Right ventricle myocardium superior (tissue), 1 donor: Measurements from ENCODE around the gene TTC21B. TPM values are rescaled to one million over a fixed set of nuclear protein-coding genes. Genes with fewer than 3 reads are reported as not detected.
A peak's percentile ranks its signal among the peaks of the same experiment; 100 is the strongest.
"Not testable (repeated sequence)": the region's sequence is repeated elsewhere in the genome, so short reads cannot be mapped to it uniquely, and the experiment has no call there.

Experiments used
- ATAC-seq: fragments of 200-7000 bp; cut with Tn5 transposase; one replicate; pipeline ENCODE4 v1.9.1; 2020; ENCODE audit warnings: mild to moderate bottlenecking; ENCODE audit not compliant: poor library complexity
- DNase-seq: peaks from one replicate; pipeline ENCODE4 v3.0.0-alpha.2; 2020
- intact Hi-C: fragments of 100-400 bp; cut with DNase I; formaldehyde crosslinking; loops from one replicate; pipeline ENCODE4 v1.11.2; 2022
- long read RNA-seq: library from polyadenylated mRNA; unstranded; transcript quantifications from one replicate; pipeline ENCODE4 v2.0.0, GENCODE V29; 2021
- total RNA-seq: library from RNA; stranded (reverse); fragmentation: NEBNext Ultra II Directional; extraction: Animal tissue kit (Norgen Biotek cat#: 25700); gene quantifications from one replicate; pipeline ENCODE4 v1.2.1, GENCODE V29; 2021
- donor health status: DM: no; HTN: yes; CAD: no; lungs with severe emphysema.

Gene TTC21B
- 11.7 TPM for total RNA-seq
- long read RNA-seq, full-length matches to known transcripts = 11 of 12 reads
- long read RNA-seq, partial matches to known transcripts = 0 of 12 reads
- long read RNA-seq, other reads (novel, unspliced or antisense) = 1 of 12 reads

GRCh38 chr2:165953655-165954606, at the start of gene TTC21B:
Gene TTC21B, minus strand, starts transcription at chr2:165953776. Its CDS starts 71 bp downstream, at chr2:165953705.
- DNase-seq (peak; percentile 96), ATAC-seq (peak; percentile 100)
- intact Hi-C loops = loop anchor here (10.0 kb wide), 1 partner anchor 171 kb away; the partner anchor contains the start of gene SCN1A

- ATAC-seq = no peak
- DNase-seq = no peak
- intact Hi-C loops = no loop called here
These were observed 46.8 kb upstream of the TTC21B start for GRCh38 chr2:166000401-166000800.

DNA sequence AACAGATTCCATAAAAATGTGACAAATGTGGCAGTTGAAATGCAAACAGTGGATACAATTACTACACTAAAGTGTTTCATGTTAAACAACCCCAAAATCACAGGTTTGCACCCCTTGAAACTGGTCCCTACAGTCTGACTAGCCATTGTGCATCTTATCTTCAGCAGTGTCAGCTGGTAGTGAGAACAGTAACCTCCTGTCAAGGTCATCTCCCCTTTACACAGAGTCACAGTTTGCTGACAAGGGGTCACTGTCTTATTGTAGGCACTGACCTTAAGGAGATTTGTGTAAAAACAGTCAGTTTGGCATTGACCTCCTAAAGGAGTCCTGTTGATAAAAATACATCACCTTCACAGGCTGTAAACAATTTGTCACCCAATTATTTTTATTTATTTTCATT, 37.3 kb upstream of the TTC21B start:
- DNase-seq (no peak), ATAC-seq (no peak)
- intact Hi-C loops = no loop called here

DNA sequence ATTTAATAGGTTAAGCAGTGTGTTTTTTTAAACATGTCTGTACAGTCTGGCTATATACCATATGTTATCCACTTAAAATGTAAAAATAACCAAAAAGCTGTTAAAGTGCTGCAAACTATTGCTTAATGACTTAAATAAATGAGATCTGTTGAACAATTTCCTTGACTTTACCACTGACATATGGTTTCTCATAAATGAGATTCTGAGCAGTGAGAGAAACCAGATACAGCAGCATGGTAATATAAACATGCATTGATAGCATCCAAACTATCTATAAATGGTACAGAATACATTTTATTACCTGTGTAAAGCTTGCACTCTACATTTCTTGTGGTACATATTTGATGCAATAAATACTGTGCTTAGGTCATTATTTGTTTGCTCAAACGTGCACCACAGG, 36.3 kb upstream of the TTC21B start:
- DNase-seq (no peak), ATAC-seq (no peak)
- intact Hi-C loops = no loop called here

- intact Hi-C loops = no loop called here
These were observed 31.5 kb upstream of the TTC21B start for GRCh38 chr2:165985120-165985519.

DNA sequence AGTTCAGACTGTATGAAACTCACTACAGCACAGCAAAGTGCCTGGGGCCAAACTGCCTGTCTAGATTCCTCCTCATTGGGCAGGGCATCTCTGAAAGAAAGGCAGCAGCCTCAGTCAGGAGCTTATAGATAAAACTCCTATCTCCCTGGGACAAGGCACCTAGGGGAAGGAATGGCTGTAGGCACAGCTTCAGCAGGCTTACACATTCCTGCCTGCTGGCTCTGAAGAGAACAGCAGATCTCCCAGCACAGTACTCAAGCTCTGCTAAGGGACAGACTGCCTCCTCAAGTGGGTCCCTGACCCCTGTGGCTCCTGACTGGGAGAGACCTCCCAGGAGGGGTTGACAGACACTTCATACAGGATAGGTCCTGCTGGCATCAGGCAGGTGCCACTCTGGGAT, 18.6 kb upstream of the TTC21B start:
- ATAC-seq, DNase-seq, intact Hi-C loops: not testable (repeated sequence)

More at GRCh38 chr2:165985120-165985519, 31.5 kb upstream of the TTC21B start:
- no peak for DNase-seq
- ATAC-seq = no peak

DNA sequence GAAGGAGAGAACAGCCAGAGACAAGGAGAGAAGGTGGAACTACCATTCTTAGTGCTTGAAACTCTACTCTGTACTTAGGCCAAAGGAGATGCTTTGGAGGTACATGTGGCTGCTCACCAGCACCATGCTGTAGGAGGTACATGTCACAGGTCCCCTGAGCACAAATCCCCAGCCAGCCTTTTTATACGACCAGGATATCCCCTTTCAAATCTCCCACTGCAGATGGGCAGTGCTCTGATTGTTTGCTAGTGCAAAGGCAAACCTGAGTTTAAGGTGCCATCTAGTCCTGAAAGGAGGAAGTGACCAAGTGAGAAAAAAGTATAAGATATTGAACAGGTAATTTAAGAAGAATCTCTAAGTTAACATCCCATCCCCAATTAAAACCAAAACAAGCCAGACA, 17.1 kb upstream of the TTC21B start:
- ATAC-seq (no peak), DNase-seq (no peak)
- intact Hi-C loops = no loop called here

DNA sequence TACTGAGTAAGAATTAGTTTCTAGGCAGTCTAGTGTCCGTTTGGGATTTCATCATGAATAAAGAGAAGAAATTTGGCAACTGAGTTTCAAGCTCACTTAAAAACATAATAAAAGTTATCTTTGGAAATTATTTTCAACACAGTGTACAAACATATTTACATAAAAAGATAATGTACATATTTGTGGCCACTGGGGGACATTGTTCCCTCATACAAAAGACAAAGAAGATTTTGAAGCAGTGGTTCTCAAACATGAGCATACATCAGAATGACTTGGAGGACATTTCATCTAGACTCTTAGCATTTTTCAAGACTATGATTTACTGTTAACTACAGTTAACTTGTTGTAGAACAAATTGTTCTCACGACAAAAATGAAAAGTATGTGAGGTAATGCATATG, 15.7 kb upstream of the TTC21B start:
- DNase-seq (no peak), ATAC-seq (no peak)
- intact Hi-C loops = no loop called here

GRCh38 chr2:165967746-165968145, 14.2 kb upstream of the TTC21B start:
- ATAC-seq = no peak
- intact Hi-C loops = no loop called here
- no peak for DNase-seq

DNA sequence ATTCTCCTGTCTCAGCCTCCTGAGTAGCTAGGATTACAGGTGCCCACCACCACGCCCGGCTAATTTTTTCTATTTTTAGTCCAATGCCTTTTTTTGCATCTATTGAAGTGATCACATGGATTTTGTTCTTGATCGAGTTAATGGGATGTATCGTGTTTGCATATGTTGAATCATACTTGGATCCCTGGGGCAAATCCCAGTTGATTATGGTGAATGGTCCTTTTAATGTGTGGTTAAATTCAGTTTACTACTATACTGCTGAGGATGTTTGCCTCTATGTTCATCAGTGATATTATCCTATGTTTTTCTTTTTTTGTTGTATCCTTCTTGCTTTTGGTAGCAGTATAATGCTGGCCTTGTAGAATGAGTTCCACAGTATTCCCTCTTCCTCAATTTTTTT, 8.2 kb upstream of the TTC21B start:
- intact Hi-C loops = no loop called here
- no peak for DNase-seq
- no peak for ATAC-seq

- ATAC-seq (no peak), DNase-seq (no peak)
- intact Hi-C loops = loop anchor here (10.0 kb wide), 1 partner anchor 165 kb away; the partner anchor contains the start of gene SCN1A
These were observed 5.8 kb upstream of the TTC21B start for GRCh38 chr2:165959371-165959770.

DNA sequence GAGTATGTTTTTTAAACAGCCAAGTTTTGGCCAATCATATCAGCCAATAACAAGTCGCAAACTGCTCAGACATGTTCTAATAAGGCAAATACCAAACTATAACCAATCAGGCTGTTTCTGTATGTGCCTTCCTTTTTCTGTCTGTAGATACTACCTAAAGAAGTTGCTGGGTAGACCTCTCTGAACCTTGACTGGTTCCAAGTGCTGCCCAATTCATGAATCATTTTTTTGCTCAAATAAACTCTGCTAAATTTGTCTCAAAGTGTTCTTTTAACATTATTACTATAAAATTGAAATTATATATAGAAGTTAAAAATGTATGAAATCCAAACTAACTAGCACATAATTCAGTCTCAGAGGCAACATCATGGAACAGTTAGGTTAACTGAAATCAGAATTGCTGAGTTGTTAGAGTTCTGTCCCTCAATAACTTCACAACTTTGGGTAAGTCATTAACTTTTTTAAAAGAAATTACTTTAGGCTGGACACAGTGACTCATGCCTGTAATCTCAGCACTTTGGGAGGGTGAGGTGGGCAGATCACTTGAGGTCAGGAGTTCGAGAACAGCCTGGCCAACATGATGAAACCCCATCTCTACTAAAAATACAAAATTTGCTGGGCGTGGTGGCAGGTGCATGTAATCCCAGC, 4.9 kb upstream of the TTC21B start:
- no peak for ATAC-seq
- intact Hi-C loops = loop anchor here (10.0 kb wide), 1 partner anchor 166 kb away; the partner anchor contains the start of gene SCN1A
- DNase-seq = no peak

DNA sequence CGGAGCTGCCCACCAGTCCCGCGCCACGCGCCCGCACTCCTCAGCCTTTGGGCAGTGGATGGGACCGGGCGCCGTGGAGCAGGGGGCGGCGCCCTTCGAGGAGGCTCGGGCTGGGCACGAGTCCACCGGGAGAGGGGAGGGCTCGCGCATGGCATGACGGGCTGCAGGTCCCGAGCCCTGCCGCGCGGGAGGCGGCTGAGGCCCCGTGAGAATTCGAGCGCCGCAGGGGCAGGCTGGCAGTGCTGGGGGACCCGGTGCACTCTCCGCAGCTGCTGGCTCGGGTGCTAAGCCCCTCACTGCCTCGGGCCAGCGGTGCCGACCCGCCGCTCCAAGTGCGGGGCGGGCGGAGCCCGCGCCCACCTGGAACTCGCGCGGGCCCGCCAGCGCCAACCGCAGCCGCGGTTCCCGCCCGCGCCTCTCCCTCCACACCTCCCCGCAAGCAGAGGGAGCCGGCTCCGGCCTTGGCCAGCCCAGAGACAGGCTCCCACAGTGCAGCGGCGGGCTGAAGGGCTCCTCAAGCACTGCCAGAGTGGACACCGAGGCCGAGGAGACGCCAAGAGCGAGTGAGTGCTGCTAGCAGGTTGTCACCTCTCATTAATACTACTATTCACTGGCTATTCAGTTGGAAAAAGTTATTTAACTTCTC, 3.6 kb upstream of the TTC21B start:
- no peak for DNase-seq
- intact Hi-C loops = loop anchor here (10.0 kb wide), 1 partner anchor 168 kb away; the partner anchor contains the start of gene SCN1A
- no peak for ATAC-seq

GRCh38 chr2:165953306-165953654, 296 bp downstream of the TTC21B start:
- peak; percentile 73 for ATAC-seq
- intact Hi-C loops = loop anchor here (10.0 kb wide), 1 partner anchor 172 kb away; the partner anchor contains the start of gene SCN1A
- no peak for DNase-seq

DNA sequence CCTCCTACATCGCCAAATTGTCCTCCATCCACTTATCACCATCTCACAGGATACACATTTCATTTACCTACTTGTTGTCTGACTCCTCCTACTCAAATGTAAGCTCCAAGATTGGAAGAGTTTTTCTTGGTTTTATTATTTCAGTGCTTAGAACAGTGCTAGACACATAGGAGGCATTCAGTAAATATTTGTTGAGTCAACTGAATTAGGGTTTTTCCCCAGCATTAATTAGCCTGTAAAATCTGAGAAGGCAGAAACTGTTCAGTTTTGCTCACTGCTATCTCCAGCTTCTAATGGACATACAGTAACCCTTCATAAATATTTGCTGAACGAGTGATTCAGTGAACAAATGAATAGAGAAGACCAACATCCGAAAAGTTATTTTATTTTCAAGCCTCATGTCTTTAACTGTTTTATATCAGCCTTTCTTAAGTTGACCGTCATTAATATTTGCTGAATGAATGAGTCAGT, 800 bp downstream of the TTC21B start:
- DNase-seq (no peak), ATAC-seq (no peak)
- intact Hi-C loops = loop anchor here (10.0 kb wide), 1 partner anchor 172 kb away; the partner anchor contains the start of gene SCN1A

DNA sequence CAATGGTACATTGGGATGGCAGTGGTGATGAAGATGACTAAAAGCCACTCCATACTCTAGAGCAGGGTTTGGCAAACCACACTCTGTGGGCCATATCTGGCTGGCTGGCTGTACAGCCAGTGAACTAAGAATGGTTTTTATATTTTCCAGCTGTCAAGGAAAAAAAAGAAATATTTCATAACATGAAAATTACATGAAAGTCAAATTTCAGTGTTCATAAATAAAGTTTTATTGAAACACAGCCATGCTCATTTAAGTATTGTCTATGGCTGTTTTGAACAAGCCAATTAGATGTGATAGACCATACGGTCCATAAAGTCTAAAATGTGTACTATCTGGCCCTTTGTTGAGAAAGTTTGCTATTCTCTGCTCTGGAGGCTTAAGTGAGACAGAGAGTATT, 1.5 kb downstream of the TTC21B start:
- no peak for ATAC-seq
- DNase-seq = no peak
- intact Hi-C loops = loop anchor here (10.0 kb wide), 1 partner anchor 173 kb away; the partner anchor contains the start of gene SCN1A

DNA sequence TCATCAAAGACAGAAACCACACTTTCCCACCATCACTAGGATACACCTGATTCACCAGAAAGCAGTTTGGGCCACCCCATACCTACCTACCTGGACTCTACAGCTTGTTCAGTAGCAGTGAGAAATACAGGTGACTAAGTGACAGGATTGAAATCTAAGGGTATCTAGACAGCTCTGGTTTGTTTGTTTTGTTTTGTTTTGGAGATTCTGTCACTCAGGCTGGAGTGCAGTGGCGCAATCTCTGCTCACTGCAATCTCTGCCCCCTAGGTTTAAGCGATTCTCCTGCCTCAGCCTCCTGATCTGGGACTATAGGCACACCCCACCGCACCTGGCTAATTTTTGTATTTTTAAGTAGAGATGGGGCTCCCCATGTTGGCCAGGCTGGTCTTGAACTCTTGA, 3.1 kb downstream of the TTC21B start:
- ATAC-seq (no peak), DNase-seq (no peak)
- intact Hi-C loops = loop anchor here (10.0 kb wide), 1 partner anchor 174 kb away; the partner anchor contains the start of gene SCN1A

- no peak for ATAC-seq
- intact Hi-C loops = no loop called here
These were observed 11.7 kb downstream of the TTC21B start for GRCh38 chr2:165941827-165942226.

DNA sequence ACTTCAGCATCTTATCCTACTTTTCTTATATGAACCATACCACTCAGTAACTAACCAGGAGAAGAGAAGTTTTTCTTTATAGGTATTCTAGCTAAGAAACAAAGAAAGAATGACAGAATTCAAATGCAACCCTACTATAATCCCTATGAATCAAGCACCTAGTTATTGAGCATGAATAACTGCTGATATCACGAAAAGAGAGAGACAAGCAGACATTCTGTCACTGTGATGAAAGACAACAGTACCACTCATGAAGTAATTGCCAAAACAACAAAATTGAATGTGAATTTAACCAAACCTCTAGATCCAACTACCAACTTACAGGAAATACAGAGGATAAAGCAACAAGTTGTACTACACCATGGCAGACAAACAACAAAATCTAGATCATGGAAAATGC, 15.3 kb downstream of the TTC21B start:
- DNase-seq (no peak), ATAC-seq (no peak)
- intact Hi-C loops = no loop called here

More at GRCh38 chr2:165941827-165942226, 11.7 kb downstream of the TTC21B start:
- no peak for DNase-seq
